Left ventricle myocardium superior (tissue), 1 donor: ENCODE data around the gene ARMC6. TPM values are rescaled to one million over a fixed set of nuclear protein-coding genes. Genes with fewer than 3 reads are reported as not detected.
"Not testable (repeated sequence)": the region's sequence is repeated elsewhere in the genome, so short reads cannot be mapped to it uniquely, and the experiment has no call there.

Experiments
- ATAC-seq: fragments of 200-7000 bp; cut with Tn5 transposase; one replicate; pipeline ENCODE4 v1.9.1; 2020; ENCODE audit warnings: mild to moderate bottlenecking, moderate library complexity
- DNase-seq: peaks from one replicate; pipeline ENCODE4 v3.0.0-alpha.2; 2020
- intact Hi-C: fragments of 100-400 bp; cut with micrococcal nuclease; formaldehyde crosslinking; loops from one replicate; pipeline ENCODE4 v1.11.0; 2022
- total RNA-seq: library from RNA; stranded (reverse); fragmentation: NEBNext Ultra II Directional; extraction: Animal tissue kit (Norgen Biotek cat#: 25700); gene quantifications from one replicate; pipeline ENCODE4 v1.2.1, GENCODE V29; 2021
- donor health status: DM: no; HTN: yes; CAD: no; lungs with severe emphysema.

ARMC6 gene
- total RNA-seq, 1 donor from 2014 or later, result 12.2 TPM

DNA sequence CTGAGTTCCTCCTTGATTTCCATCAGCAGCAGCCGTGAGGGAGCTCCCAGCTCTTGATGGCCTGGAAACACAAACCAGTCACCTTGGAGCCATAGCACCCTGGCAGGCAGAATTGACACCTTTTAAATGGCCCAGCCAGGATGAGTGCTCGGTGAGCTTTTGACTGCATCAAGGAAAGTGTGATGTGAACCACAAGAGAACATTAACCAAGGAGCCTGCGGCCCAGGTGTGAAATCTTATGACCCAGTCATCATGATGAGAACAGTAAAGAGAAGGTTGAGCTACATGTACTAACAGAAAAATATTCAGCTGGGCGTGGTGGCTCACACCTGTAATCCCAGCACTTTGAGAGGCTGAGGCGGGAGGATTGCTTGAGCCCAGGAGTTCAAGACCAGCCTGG lies 22.9 kb upstream of the ARMC6 start:
- no peak for ATAC-seq
- no peak for DNase-seq
- intact Hi-C loops, result no loop called here

DNA sequence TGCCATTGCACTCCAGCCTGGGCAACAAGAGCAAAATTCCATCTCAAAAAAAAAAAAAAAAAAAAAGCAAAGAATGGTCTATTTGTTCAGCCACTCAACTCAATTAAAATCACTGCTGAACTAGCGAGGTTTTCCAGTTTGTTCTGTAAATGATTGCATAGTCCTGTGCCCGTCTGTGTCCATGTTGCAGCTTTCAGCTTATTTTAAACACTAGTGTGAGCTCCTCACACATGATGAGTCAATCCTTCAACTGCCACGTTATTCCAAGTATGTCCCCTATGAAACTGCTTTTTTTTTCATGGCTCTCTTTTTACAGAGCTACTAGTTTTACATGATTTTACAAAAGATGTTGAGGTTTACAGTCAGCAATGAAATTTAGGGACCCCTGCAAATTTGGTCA lies 12.3 kb upstream of the ARMC6 start:
- no peak for DNase-seq
- ATAC-seq, result no peak
- intact Hi-C loops, result no loop called here

DNA sequence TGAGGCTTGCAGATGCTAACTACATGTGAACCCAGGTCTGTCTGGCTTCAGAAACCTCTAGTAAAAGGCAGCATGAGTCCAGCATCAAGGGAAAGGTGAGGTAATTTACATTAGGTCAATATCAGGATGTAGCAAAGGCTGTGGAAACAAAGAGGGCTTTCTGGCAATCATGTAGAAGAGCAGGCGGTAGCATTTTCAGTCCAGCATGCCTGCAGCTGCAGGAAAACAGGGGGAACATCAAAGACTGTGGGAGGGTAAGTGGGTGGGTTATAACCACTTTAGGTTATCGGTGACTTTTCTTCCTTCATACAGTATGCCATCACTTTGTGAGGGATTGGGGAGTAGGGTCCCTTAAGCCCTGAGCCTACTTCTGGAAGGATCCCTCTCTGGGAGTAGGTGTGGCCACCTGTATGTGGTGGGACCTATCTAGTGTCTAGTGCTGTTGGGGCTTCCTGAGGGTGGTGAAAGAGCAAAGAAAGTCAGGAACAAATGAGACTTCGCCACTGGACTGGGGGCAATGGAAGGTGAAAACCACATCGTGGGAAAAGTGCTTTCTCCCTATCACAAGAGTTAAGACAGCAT lies 10.9 kb upstream of the ARMC6 start:
- intact Hi-C loops, result no loop called here
- no peak for ATAC-seq
- no peak for DNase-seq

DNA sequence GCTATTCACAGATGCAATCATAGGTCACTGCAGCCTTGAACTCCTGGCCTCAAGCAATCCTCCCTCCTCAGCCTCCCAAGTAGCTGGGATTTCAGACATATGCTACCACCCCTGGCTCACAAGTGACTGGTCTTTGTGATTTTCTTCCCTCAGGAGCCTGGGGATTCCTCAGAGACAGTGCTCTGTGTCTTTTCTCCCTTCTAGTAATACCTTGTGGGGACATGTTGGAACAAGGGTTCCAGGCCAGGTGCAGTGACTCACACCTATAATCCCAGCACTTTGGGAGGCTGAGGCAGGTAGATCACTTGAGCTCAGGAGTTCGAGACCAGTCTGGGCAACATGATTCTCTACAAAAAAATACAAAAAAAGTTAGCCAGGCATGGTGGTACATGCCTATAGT lies 10.0 kb upstream of the ARMC6 start:
- ATAC-seq, DNase-seq, intact Hi-C loops: not testable (repeated sequence)

DNA sequence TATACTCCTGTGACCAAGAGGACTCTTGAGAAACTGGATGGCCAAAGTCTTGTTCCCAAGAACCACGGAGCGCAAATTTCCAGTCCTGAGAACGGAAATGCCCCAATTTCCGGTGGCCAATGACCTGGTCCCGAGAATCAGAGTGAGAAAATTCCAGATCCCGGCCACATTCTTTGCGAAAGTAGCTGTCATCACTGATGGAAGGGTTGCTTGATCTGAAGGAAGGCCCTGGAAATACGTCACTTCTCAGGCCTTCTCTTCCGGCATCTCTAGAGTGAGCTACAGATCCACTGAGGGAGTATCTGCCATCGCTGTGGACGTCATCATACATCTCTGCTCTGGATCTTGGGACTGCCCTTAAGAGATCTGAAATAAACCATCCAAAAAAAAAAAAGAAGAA lies 7.5 kb upstream of the ARMC6 start:
- DNase-seq, result no peak
- ATAC-seq, result no peak
- intact Hi-C loops, result no loop called here

DNA sequence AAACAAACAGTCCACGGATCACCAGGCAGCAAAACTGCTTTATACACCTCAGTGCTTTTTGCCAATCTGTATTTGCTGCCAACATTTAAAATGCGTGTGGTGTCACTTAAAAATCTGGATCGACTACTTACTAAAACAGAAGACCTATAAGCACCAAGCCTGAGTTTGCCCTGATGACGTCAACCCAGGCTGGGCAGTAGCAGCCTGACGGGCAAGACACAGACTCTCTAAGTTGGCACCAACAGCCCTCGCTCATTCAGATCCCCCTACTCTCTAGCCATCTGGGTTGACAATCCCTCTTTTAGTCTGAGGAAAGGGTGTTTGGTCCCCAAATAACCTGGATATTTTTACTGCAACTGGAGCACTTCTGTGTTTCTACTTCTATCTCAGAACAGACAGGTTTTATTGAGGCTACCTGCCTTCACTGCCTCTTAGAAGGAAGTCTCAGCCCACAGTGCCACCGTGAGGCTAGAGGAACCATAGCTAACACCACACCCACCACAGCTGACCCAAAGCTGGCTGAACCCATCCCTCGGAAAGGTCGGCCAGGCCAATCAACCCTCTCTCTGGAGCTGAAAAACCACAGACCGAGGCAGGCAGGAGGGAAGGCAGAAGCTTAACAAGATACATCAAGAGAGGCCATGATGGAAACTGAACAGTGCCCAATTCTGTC lies 7.0 kb upstream of the ARMC6 start:
- peak; percentile 45 for ATAC-seq

DNA sequence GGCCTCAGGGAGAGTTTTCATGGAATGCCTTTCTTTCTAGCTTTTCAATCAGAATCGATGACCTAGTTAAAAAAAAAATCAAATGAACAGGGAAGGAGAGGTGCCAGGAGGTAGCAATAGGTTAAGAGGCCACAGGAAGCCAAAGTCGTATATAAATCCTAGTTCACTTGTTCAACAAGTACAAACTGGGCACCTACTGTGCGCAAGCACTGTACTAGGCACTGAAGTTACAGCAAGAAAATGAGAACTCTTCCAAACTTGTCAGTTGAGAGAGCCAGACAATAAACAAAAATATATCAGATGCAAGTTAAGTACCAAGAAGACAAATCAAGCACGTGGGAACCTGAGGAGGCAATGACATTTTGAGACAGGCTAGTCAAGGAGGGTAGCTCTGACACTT lies 6.2 kb upstream of the ARMC6 start:
- intact Hi-C loops, result no loop called here
- no peak for ATAC-seq
- no peak for DNase-seq

More for the DNA sequence above, 7.0 kb upstream of the ARMC6 start:
- DNase-seq, result no peak
- intact Hi-C loops, result no loop called here

DNA sequence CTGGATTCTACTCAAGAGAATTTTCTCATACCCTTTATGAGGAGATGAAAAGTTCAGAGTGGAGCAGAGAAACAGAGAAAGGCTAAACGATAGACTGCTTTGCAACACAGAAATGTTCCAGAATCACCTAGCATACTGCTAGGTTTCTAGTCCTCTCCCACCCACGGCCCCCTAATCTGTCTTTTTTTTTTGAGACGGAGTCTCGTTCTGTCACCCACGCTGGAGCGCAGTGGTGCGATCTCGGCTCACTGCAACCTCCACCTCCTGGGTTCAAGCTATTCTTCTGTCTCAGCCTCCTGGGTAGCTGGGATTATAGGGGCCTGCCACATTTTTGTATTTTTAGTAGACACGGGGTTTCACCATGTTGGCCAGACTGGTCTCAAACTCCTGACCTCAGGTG lies 4.9 kb upstream of the ARMC6 start:
- DNase-seq, result no peak
- no peak for ATAC-seq
- intact Hi-C loops, result no loop called here

DNA sequence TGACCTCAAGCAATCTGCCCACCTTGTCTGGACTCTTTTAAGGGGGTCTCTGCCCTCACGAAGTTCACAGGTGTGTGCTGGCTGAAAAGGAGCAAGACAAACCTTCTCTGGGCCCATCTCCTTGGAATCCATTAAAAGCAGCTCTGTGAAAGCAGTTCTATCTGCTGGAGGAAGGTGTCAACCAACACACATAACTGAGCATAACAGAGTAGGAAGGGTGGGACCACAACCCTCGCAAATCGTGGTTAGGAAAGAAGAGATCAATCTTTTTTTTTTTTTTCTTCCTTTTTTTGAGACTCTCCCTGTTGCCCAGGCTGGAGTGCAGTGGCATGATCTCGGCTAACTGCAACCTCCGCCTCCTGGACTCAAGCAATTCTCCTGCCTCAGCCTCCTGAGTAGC lies 1.5 kb upstream of the ARMC6 start:
- DNase-seq (no peak), ATAC-seq (no peak)
- intact Hi-C loops, result no loop called here

DNA sequence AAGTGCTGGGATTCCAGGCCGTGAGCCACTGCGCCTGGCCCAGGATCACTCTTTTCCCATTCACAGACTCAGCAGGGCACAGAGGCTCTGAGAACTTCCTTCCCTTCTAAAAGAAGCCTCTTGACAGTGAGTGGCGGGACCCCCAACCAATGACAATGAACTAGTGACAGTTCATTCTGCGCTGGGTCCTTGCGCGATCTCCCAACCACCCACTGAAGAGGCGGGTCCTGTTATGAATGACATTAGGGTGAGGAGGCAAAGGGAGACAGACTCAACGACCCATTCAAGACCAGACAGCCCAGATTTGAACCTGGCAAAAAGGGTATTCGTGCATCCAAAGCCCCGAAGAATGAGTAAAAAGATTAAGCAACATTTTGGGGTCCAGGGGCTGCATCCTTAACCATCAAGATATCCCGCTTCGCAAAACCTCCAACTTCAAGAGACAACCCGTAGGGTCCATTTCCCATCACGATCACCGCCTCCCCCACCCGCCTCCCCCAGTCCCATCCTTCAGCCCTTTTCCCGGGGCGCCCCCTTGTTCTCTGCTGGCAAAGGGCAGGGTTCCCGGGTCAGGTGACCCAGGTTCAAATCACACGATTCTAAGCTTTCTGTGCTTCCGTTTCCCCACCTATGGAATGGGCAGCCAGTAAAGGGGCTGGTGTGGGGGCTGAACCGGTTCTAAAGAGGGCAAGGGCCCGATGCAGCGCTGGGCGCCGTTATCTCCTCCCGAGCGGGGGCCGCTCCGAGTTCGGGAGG lies 805 bp upstream of the ARMC6 start:
- peak; percentile 77 for ATAC-seq
- peak; percentile 88 for DNase-seq
- intact Hi-C loops, result no loop called here

DNA sequence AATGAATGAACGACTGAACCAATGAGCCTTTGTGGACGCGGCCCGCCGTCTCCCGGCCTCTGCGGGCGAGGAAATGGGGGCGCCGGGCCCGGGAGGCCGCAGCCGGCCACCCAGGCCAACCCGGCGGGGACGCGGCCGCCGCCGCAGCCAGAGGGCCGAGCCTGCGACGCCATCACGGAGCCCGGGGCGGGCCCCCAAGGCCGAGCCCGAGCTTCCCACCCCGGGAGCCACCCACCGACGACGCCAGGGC lies 302 bp upstream of the ARMC6 start:
- no peak for DNase-seq
- no peak for ATAC-seq
- intact Hi-C loops, result no loop called here

DNA sequence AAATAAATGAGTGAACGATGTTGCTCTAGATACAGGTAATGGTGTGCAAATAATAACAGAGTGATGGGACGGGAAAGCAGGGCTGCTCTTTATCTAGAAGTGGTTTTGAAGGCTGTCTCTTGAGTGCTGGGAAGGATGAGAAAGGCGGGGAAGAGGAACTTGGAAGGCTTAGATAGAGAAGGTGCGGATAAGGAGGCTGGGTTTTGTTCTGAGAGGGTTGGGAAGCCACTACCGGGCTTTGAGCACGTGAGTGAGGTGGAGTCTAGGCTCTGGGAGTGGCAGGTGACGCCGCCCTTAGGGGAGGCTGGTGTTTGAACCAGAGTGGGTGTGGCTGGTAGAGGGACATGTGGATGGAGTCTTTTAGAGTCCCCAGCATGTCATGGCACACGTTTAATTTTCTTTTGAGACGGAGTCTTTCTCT lies 811 bp downstream of the ARMC6 start:
- intact Hi-C loops, result no loop called here
- DNase-seq, result no peak
- ATAC-seq, result no peak

DNA sequence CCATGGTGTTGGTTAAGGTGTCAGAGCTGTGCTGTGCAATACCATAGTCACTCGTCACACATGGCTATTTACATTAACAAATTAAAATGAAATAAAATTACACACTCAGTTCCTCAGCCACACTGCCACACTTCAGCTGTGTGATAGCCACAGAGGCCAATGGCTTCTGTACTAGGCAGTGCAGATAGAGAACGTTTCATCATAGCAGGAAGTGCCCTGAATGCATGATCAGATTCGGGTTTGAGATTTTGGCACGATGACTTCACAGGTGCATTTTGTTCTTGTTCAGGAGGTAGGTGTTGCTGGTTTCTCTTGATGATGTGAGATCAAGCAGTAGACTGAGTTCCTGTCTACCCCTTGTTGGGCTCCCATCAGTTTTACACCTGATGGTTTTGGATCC lies 6.5 kb downstream of the ARMC6 start:
- intact Hi-C loops, result no loop called here
- DNase-seq, result no peak
- ATAC-seq, result no peak

DNA sequence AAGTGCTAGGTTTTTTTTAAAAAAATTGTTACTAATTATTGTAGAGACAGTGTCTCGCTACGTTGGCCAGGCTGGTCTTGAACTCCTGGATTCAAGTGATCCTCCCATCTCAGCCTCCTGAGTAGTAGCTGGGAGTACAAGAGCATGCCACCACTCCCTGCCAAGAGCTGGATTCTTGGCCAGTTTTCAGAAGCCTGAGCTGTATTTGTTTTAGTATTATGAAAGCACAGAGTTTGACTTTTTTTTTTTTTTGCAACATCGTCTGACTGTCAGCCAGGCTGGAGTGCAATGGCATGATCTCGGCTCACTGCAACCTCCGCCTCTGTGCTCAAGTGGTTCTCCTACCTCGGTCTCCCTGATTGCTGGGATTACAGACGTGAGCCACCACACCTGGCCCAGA lies 7.0 kb downstream of the ARMC6 start:
- intact Hi-C loops, result no loop called here
- peak; percentile 54 for DNase-seq
- peak; percentile 64 for ATAC-seq

DNA sequence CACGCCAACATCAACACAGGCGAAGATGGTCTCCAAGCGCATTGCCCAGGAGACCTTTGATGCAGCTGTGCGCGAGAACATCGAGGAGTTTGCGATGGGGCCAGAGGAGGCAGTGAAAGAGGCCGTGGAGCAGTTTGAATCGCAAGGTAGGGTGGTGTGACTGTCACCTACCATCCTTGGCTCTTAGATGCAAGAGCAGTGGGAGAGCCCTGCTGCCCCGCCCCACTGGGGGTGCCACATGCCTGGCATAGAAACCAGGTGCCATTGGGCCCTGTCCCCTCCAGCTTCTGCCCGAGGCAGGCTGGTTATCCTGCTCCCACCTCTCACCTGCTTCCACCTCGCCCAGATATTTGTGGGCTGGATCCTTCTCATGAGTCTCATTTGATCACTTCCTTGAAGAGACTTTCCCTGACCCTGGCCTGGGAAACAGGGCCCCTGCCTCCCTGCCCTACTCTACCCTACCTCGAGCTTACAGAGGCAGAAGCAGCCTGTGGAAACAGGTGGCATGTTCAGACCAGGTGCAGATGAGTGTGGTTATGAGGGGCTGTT lies 9.4 kb downstream of the ARMC6 start:
- ATAC-seq (no peak), DNase-seq (no peak)
- intact Hi-C loops, result no loop called here

DNA sequence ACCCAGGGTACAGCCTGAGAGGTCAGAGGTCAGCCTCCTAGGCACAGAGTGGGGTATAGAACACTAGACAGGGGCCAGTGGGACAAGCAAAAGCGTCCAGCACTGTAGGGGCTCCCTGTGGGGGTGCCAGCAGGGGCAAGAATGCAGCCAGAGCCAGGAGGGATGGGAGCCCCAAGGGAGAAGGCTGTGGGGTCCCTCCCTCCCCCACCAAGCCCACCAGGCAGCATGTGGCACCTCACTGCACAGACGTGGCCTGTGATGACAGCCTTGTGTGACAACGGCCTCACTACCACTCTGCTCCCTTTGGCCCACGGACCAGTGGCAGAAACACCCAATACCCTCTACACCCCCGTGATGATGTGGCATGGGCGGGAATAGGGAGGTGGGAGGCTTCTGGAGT lies 10.1 kb downstream of the ARMC6 start:
- DNase-seq (no peak), ATAC-seq (no peak)
- intact Hi-C loops, result no loop called here

DNA sequence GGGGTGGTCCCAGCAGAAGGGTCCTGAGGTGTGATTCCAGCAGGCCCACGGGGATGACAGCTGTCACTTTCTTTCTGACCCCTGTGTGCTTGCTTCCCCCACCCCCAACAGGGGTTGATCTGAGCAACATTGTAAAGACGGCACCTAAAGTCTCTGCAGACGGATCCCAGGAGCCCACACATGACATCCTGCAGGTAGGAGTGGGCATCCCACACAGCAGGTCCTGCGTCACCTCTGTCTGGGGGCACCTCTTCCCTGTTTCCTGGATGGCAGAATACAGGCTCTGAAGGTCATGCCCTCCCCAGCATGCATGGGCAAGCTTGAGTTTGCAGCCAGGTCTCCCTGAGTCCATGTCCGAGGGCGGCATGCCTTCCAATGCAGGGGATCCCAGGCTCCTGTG lies 10.5 kb downstream of the ARMC6 start:
- no peak for DNase-seq
- no peak for ATAC-seq
- intact Hi-C loops, result no loop called here

DNA sequence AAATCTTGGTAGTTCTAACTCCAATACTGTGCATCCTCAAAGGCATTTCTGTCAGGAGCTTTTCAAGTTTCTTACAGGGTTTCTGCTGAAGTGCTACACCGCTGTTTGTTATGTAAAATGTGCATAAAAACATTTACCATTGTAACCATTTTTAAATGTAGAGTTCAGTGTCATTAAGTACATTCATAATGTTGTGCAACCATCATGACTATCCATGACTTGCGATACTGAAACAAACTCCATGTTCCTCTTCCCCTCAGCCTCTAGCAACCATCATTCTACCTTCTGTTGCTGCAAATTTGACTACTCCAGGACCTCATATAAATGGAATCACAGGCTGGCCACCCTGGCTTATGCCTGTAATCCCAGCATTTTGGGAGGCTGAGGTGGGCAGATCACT lies 16.0 kb downstream of the ARMC6 start:
- intact Hi-C loops, result no loop called here
- no peak for ATAC-seq
- DNase-seq, result no peak

DNA sequence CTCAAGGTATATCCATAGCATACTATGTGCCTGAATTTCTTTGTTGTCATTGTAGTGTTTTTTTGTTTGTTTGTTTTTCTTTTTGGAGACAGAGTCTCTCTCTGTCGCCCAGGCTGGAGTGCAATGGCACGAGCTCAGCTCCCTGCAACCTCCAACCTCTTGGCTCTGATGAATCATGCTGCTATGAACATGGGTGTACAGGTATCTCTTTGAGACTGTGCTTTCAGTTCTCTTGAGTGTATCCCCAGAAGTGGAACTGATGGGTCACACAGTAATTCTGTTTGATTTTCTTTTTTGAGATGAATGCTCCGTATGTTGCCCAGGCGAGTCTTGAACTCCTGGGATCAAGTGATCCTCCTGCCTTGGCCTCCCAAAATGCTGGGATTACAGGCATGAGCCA lies 16.7 kb downstream of the ARMC6 start:
- no peak for ATAC-seq
- intact Hi-C loops, result loop anchor here (5.0 to 10.0 kb wide), 2 partner anchors 55 to 87 kb away; partner anchors contain the start of gene TMEM161A
- no peak for DNase-seq

DNA sequence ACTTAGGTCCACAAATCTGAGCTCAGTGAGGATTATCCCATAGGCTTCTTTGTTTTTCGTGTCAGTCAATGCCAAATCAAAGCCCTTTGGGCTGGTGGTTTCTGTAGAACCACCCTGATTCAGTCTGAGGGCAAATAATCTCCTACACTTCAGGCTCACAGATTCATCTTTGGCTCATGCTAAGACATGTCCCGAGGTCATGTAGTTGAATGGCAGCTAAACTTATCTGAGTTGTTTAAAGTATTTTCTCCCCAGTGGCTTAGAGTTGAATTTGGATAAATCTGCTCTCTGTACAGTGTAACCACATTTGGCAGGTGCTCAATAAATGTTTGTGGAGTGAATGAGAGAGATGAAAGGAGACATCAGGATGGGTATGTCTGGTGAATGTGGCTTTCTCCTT lies 17.3 kb downstream of the ARMC6 start:
- no peak for DNase-seq
- no peak for ATAC-seq
- intact Hi-C loops, result loop anchor here (5.0 to 10.0 kb wide), 2 partner anchors 54 to 87 kb away; partner anchors contain the start of gene TMEM161A
